Activated CD8-positive, alpha-beta memory T cell treated with anti-CD3 and anti-CD28 coated beads for 48 hours (primary cell): ENCODE data around the gene RBFOX2.
"Not testable (repeated sequence)": the region's sequence is repeated elsewhere in the genome, so short reads cannot be mapped to it uniquely, and the experiment has no call there.

Experiments used
- DNase-seq, 3 experiments: peaks; one replicate each; pipeline ENCODE4 v3.0.0-alpha.2; 2020; ENCODE audit warnings: low read depth in 2 of 3, low spot score in 2 of 3

RBFOX2 gene, protein sequence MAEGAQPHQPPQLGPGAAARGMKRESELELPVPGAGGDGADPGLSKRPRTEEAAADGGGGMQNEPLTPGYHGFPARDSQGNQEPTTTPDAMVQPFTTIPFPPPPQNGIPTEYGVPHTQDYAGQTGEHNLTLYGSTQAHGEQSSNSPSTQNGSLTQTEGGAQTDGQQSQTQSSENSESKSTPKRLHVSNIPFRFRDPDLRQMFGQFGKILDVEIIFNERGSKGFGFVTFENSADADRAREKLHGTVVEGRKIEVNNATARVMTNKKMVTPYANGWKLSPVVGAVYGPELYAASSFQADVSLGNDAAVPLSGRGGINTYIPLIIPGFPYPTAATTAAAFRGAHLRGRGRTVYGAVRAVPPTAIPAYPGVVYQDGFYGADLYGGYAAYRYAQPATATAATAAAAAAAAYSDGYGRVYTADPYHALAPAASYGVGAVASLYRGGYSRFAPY

DNA sequence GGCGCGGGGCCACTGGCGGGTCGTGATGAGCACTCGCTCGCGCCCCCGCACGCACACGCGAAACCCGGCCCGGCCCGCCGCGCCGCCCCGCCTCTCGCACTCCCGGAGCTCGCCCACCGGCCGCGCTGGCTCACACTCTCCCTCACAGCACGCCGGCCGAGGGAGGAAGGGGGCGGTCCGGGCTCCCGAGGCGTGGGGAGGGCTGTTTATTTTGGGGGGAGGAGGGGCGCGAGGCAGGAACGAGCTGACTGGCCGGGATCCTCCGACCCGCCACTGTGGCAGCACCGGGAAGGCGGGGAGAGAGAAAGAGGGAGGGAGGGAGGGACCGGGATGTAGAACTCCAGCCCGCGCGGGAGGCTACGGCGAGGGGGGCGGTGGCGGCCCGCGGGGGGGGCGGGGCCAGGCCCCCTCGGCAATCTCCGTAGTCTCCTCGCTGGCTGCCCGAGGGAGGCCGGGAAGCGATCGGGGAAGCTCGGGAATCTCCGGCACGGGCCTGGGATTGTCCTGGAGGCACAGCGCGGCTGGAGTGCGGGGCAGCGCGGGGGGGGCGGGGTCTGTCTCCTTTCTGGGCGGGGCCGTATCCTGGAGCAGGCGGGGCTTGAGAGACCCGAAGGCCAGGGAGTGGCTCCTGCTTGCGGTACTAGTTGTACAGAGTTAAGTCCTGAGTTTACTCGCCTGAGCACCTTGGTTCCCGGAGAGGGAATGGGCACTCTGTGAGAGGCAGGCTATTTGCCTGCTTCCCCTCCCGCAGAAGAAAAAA, at the start of gene RBFOX2:
RBFOX2 (minus strand) TSS at position 179 of the 760 bp plus-strand sequence. CDS start 399 bp downstream, outside the sequence.
- peak; percentile 53 to 58 (median 53) for DNase-seq

DNA sequence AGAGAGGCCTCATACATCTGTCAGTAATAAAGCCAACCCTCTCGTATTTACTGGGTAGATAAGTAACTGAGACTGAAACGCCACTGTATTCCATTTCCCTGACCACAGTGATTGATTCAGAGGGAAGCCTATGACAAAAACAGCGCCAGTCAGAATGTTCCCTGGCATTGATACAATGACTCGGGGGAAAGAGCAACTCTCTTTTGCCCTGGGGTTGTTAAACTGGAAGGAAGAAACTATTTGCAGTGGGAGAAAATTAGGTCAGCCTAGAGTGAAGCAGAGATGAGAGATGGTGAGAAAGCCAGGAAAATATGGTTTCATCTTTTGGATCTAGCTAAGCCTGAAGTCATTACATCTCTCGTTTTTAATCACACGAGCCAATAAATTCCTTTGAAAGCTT, 48.6 kb upstream of the RBFOX2 start:
- DNase-seq = no peak

DNA sequence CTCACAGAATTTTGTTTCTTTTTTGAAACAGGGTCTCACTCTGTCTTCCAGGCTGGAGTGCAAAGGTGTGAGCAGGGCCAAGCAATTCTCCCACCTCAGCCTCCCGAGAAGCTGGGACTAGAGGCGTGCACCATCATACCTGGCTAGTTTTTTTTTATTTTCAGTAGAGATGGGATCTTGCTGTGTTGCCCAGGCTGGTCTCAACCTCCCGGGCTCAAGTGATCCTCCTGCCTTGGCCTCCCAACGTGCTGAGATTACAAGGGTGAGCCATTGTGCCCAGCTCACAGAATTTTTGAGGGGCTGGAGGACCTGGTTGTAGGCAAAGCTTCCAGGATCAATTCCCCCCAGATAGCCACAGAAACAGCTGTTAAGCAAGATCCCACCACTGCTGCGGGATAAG, 47.1 kb upstream of the RBFOX2 start:
- DNase-seq = no peak

DNA sequence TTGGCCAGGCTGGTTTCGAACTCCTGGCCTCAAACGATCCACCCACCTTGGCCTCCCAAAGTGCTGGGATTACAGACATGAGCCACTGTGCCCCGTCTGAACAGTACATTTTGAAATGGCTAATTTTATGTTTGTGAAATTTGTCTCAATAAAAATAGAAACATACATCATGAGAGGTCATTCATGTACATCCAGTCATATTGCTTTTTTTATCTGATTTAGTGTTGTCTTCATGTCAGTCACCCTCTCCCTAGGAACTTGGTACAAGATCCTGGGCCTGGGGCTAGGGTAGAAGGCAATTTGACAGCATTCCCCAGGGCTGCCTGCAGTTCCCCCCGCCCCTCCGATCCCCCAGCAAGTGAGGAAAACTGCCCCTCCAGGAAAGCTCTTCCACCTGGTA, 46.6 kb upstream of the RBFOX2 start:
- DNase-seq = no peak

DNA sequence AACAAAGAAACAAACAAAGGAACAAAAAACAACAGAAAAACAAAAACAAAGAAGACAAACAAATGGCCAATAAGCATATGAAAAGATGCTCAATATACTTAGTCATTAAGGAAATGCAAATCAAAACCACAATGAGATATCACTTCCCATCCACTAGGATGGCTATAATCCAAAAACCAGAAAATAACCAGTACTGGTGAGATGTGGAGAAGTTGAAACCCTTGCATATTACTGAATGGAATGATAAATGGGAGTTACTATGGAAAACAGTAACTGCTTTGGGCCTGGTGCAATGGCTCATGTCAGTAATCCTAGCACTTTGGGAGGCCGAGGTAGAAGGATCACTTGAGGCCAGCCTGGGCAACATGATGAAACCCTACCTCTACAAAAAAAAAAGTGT, 44.9 kb upstream of the RBFOX2 start:
- no peak for DNase-seq

DNA sequence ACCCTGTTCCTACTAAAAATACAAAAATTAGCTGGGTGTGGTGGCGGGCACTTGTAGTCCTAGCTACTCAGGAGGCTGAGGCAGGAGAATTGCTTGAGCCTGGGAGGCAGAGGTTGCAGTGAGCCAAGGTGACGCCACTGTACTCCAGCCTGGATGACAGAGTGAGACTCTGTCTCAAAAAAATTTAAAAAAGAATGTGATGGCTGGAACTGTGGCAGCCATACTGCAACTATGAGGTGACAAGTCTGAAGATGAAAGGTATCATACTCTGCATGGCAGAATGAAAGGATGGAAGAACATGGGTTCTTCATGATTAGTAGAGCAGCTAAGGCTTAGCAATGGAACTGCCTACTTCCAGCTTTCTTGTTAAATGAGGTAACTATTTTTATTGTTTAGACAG, 42.0 kb upstream of the RBFOX2 start:
- not testable (repeated sequence) for DNase-seq

DNA sequence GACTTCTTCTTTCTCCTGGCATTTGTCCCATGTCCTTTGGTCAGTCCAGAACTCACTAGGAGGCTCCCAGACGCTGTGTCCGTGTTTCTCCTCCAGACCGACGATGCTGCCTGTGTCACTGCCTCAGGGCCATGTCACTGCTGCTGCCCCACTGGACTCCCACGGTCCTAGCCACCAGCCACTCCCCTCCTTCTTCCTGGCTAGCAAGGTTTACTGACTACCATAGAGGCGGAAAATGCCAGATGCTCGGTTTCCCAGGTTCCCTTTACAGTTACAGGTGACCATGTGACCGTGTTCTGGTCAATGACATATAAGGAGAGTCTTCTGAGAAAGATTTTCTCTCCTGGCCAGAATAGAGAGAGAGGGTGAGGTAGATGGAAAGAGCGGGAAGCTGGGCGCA, 40.7 kb upstream of the RBFOX2 start:
- DNase-seq = no peak

DNA sequence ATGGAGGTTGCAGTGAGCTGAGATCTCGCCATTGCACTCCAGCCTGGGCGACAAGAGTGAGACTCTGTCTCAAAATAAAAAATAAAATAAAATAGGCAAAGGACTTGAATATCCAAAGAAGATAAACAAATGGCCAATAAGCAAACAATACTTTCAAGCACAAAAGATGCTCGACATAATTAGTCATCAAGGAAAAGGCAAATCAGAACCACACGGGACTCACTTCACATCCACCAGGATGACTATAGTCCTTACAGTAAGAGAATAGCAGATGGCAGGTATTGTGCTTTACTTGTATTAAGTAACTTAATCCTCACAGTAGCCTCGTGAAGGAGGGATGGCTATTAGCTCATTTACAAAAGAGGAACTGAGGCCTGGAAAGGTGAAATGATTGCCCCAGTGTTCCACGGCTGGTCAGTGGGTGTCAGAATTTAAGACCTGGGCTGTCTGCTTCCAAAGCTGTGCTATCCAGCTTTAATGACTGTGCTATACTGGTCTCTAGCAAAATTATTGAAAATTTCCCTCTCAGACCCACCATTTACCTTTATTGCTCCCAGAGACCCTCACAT, 40.2 kb upstream of the RBFOX2 start:
- no peak for DNase-seq

DNA sequence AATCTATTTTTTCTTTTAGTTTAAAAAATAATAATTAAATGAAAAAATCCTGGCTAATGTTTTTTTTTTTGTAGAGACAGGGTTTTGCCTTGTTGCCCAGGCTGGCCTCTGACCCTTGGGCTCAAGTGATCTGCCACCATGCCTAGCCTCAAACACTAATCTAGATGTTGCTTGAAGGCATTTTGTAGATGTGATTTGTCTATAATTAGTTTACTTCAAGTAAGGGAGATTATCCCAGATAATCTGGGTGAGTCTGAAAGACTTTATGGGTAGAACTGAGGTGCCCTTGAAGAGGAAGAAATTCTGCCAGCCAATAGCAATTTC, 38.6 kb upstream of the RBFOX2 start:
- no peak for DNase-seq

DNA sequence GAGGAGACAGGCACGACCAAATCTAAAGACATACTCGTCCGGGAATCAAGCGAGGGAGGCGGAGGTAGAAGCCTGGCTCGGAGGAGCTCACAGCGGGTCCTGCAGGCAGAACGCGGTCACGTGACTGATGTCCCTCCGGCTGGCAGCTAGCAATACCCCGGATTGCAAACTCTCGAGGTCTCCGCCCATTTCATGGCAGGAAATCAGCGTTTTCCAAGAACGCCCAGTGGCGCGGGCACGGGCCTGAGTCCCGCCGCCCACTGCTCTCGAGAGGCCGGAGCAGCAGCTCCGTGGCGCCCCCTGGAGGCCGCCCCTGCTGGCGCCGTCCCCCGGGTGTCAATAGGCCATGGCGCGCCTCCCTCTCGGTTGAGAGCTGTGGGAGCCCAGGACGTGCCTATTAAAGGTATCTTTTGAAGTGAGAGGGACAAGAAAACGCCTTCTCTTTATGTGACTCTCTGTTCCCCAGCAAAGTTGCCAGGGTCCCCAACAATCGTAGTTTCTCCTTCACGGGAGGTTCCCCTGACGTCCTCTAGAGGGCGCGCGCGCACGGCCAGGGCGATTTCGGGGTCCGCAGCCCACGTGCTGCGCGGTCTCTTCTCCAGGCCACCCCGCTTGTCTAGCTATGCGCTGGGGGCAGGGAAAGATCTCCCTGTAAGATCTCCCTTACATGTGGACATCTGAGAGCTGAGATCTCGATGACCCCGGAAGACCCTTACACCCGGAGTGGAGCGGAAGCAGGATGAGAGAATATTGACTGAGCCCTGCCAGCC, 37.3 kb upstream of the RBFOX2 start:
- DNase-seq = peak; percentile 45 to 79 (median 72)

DNA sequence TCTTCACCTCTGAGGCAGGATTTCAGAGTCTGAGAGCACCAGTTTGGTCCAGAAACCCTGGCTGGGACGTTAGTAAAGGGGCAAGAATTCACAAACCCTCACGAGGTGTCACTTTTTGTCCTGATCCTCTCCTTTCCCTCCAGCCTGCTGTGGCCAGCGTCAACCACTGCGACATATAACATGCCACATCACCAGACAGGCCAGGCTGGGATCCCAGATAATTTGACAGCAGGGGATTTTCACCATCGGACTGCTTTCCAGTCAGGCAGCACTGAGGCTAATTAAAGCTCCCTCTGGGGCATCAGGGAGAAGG, 36.8 kb upstream of the RBFOX2 start:
- no peak for DNase-seq

DNA sequence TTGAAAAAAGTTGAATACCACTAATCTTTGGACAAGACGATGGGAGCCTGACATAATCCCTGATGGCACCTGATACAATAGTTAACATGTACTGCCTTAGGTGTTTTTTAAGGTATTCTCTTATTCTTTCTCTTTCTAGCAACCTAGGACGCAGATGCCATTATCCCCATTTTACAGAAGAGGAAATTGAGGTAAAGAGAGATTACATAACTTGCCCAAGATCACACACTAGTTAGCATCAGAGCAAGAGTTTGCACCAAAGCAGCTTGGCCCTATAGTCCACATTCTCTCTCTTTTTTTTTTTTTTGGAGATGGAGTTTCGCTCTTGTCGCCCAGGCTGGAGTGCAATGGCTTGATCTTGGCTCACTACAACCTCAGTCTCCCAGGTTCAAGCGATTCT, 35.7 kb upstream of the RBFOX2 start:
- DNase-seq = no peak

DNA sequence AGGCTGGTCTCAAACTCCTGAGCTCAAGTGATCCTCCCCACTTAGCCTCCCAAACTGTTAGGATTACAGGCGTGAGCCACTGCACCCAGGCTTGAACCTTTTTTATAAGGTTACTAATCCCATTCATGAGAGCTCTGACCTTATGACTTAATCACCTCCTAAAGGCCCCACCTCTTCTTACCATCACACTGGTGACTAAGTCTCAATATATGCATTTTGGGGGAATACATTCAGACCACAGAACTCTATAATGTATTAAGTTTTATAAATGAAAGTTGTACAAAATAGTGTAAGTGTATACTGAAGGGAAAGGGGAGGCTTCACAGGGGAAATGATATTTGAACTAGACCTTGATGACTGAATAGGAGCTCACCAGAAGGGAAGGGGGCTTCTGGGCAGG, 28.4 kb upstream of the RBFOX2 start:
- DNase-seq = no peak

DNA sequence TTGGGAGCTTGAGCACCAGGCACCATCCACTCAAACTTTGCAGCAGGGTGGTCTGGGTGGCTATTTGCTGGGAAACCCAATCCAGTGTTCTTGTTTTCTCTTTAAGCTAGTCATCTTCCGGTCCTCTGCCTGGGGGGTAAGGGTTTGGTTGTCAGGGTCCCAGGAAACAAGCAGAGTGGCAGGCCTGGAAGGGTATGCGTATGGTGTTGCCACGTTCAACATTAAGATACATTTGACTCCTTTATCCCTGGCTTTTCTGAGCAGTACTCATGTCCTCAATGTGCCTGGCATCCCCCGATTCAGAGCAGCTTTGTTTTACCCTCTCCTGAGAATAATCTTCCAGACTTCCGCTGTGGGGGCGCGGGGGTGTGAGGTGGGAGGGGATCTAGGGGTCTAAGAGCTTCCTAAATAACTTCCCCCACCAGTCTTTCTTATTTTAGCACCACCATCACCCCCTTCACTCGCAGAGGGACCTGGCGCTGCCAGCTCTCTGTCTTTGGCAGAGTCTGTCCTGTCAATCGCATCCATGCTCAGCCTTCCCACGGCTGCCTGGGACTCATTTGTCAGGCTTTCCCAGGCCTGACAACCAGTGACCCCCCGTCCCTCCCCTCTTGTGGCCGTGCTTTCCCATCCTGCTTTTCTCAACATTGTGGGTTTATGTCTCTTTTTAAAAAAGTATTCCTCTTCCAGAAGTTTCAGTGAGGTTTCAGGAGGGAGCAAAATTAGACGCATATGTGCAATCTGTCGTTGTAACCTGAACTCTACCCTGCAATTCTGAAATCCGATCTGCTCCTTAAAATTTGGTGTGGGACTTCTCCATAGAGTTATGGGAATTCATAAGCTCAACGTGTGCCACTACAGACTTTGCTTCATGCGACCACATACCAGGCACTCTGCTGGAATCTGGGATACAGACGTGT, 27.0 kb upstream of the RBFOX2 start:
- DNase-seq = no peak

DNA sequence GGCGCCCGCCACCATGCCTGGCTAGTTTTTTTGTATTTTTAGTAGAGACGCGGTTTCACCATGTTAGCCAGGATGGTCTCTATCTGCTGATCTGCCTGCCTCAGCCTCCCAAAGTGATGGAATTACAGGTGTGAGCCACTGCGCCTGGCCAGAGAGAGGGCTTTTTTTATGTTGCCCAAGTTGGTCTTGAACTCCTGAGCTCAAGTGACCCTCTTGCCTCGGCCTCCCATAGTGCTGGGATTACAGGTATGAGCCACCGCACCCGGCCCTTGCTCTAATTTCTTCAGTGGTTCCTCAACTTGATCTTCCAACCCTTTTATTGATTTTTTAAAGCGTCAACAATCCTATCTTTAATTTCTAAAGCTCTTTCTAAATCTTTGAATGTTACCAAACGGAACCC, 25.8 kb upstream of the RBFOX2 start:
- DNase-seq = not testable (repeated sequence)

DNA sequence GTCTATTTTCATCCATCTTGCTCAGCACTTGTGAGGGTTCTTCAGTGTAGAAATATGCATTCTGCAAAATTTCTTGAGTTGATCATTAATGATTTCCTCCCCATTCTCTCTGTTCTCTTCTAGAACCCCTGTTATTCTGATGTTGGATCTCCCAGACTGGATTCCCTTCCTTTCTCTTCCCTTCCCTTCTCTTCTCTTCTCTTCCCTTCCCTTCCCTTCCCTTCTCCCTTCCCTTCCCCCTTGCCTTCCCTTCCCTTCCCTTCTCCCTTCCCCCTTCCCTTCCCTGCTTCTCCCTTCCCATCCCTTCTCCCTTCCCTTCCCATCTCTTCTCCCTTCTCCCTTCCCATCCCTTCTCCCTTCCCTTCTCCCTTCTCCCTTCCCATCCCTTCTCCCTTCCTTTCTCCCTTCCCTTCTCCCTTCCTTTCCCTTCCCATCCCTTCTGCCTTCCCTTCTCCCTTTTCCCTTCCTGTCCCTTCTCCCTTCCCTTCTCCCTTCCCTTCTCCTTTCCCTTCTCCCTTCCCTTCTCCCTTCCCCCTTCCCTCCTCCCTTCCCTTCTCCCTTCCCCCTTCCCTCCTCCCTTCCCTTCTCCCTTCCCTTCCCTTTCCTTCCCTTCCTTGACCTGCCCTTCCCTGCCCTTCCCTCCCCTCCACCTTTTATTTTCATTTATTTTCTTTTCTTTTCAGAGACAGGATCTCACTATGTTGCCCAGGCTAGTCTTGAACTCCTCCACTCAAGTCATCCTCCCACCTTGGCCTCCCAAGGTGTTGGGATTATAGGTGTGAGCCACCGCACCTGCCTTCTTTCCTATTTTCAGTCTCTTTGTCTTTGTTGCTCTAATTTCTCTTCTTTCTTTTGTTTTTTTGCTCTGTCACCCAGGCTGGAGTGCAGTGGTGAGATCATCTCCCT, 24.9 kb upstream of the RBFOX2 start:
- DNase-seq = no peak

DNA sequence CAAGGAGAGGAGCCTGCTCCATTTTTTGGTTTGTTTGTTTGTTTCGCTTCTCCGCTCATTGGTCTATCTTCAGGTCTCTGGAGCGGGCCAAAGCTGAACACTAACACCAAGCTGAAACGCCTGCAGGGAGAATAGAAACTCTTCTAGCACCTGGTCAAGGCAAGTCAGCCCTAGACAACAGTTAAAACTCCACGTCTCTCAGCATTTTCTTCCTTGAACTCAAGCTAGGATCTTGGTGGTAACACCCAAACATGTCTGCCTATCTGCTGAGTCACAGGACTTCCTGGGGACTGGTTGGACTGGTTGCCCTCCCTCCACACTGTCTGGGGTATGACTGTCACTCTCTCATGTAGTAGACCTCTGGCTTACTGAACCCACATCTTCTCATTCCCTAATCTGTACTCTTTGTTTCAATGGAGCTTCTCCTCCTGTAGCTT, 23.9 kb upstream of the RBFOX2 start:
- DNase-seq = no peak

DNA sequence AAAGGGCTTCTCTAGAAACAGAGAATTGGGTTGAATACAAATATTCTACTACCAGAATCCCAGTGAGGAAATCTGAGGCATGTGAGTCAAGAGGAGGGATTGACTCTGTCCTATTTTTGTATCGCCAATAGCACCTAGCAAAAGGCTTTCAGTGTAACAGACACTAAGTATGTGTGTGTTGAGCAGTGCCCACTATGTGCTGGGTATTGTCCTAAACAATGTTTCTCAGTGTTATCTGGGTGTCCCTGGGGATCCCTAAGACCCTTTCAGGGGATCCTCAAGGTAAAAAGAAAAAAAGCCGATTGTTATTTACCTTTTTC, 21.0 kb upstream of the RBFOX2 start:
- no peak for DNase-seq

DNA sequence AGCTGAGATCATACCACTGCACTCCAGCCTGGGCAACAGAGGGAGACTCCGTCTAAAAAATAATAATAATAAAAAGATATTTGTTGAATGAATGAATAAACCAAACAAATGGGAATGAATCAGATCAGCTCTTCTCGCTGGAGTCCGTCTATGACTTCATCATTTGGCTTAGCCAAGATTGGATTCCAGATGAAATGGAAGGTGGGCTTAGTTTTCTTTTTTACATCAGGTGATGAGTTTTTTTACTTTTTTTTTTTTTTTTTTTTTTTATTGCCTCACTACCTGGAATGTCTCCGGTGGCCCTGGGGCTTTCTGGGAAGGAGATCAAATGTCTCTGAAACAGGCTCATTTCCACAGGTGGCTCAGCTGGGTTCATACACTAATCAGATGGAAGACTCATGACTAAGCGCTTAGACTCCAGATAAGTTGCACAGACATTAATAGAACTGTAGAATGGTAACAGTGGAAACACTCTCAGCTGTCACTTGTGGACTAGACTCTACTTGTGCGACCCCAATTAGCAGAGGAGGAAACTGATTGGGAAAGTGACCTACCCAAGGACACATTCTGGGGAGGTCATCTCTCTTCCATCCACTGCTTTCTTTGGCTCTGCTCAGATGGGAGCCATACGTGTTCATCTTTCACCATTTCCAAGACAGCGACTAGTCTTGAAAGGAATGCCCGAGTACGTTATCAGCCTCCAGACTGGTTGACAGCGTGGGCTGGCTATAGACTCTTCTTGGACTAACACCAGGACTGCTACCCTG, 20.5 kb upstream of the RBFOX2 start:
- no peak for DNase-seq
